ENCODE measurements around the gene SPCS1.
"Not testable (repeated sequence)": the region's sequence is repeated elsewhere in the genome, so short reads cannot be mapped to it uniquely, and the experiment has no call there.

Gene SPCS1

GRCh38 chr3:52705688-52706686 is at the start of gene SPCS1, which contains the start of gene GLT8D1:
TSS of gene SPCS1 (plus strand) at chr3:52706106. CDS start at chr3:52706247, 141 bp downstream.
TSS of gene GLT8D1 (minus strand) at chr3:52705791. CDS start at chr3:52700460, 5,331 bp downstream.
- DNase-seq: peak; percentile 89

- DNase-seq: no peak
Observed at GRCh38 chr3:52660046-52660445, 45.9 kb upstream of the SPCS1 start.

GRCh38 chr3:52663098-52663497 is 42.8 kb upstream of the SPCS1 start:
- no peak for DNase-seq

DNA sequence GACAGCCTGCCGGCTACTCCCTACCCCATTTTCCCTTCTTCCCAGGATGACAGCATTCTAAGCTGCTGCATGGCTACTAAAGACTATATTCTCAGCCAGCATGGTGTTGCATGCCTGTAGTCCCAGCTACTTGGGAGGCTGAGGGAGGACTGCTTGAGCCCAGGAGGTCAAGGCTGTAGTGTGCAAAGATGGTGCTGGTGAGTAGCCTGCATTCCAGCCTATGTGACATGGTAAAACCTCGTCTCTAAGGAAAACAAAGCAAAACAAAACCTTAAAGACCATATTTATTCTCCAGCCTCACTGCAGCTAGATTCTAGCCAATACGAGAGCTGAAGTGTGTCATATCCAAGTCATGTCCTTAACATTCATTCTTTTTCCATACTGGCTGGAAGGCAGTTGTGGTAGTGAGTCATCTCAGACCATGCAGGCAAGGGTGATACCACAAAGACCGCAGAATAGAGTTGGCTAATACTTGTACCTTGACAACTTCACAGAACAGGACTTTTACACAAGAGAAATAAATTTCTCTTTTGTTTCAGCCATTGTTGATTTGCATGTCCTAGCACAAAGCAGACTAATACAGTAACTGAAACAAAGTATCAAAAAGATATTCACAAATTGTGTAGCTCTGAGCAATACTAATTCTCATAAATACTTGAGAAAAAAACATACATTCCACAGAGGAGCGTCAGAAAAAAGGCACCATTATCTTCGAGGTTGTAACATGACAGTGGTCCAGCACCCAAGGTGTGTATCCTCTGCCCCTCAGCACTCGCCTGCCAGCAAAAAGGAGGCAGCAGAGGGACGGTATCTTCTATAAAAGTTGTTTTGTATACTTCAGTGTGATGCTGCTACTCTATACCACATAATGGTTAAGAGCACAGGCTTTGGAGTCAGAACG is 35.0 kb upstream of the SPCS1 start:
- DNase-seq: peak; percentile 100

DNA sequence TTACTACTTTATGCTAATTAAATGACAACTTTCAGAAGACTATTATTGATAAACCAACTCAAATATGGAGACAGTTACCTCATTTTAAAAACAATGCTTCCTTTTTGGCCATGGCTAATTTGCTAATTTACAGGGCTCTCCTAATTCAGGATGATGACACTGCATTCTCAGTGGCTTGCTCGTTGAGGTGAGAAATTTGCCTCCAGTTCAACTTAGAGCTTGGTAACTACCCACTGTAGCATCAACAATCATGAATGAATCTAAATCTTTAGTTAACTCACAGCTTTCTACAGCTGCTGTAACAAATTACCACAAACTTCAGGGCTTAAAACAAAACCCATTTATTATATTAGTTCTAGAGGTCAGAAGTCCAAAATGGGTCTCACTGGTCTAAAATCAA is 34.2 kb upstream of the SPCS1 start:
- no peak for DNase-seq

GRCh38 chr3:52676201-52676600 is 29.7 kb upstream of the SPCS1 start:
- DNase-seq: not testable (repeated sequence)

DNA sequence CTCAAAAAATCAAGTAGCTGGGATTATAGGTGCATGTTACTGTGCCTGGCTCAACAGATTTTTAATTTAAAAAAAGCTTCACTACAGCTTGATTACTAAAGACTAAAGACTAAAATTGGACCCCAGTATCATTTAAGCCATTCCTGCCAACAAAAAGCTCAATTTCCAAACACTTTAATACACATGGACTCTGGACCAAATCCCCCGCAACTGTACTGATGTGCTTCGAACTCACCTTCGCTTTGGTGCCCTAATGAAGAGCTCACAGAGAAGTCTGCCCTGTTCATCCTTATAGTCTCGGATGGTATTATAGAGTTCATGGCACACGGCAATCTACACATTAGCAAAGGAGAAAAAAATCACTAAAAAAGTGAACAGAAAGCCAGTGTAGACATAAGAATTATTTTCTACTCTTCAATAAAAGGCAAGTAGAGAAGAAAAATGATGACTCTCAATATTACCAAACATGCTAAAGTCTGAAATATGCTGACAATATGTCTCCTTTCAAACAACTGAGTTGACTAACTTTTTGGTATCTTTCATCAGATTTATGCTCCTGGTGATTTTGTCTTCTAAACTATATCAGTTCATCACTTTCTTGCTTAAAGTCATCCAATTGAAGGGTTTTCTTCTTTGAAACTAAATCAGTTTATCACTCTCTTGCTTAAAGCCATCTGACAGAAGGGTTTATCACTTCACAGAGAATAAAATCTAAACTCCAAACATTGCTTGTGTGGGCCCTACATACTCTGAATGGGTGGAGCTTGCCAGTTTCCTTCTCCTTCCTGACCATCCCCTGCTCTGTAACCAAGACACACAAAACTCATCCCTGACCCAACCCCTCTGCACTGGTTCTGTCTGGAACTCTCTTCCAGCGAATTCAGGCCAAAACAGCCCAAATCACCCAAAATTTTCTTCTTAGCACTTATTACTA is 27.4 kb upstream of the SPCS1 start:
- DNase-seq: no peak

DNA sequence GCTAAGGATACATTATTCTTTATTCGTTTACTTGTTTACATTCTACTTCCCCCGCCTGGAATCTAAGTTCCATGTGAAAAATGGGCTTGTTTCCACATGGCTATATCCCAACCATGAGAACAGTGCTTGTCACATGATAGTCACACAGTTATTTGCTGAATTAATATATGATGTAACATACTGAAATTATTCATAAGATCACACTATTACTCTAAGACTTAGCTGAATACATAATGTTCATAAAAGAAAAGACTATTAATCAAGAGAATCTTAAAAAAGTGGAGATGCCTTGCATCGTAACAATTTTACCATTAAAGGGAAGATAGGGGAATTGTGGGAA is 26.7 kb upstream of the SPCS1 start:
- DNase-seq: no peak

DNA sequence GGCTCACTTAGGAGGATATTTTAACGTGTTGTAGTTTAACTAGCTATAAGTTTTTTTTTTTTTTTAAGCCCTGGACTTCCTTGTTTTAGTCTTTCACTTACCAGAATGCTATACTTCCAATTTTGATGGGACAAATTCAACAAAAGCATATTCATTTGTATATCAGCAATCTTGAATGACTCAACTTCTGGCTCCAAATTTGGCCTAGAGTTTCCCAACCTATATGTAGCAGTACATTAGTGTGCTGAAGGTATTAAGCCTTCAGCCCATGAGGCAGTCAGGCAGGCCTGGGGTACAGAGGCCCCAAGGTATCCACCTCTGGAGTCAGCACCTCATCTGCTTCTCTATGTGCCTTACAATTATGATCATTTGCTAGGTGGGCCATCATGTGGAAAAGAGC is 26.1 kb upstream of the SPCS1 start:
- DNase-seq: no peak

DNA sequence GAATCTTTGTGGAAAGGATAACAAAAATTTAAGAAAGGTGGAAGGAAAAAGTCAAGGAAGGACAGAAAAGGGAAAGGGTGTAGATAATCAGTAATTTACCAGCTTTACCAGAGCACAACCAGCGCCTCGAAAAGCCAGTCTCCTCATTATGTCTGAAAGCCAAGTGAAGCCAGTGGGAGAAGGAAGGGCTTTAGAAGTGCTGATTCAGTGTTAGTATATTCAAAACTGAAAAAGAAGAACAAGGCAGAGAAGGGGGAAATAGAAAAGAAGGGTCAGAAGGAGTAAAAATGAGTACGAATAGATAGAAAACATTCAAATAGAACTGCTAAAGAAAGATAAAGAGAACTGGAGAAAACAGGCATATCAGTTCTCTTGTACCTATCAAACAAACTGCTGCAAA is 24.3 kb upstream of the SPCS1 start:
- no peak for DNase-seq

DNA sequence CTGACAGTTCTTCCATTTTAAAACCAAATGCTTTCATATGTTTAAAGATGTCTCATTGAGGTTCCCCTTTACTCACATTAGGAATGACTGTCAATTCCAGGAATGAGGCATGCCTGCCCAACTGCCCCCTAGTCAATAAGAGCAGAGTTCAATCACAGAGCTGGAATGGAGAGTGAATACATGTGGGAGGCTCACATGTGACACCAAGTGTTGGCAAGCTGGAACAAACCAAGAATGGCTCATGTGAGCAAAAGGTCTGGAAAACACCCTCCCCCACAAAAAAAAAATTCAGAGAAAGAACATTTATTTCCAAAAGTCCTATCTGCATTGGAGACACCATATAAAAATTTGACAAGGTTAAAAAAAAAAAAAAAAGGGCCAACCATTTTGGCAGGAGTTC is 23.9 kb upstream of the SPCS1 start:
- DNase-seq: peak; percentile 88

GRCh38 chr3:52683611-52684010 is 22.3 kb upstream of the SPCS1 start:
- no peak for DNase-seq

GRCh38 chr3:52684184-52684583 is 21.7 kb upstream of the SPCS1 start:
- no peak for DNase-seq

- DNase-seq: peak; percentile 64
Observed at GRCh38 chr3:52685285-52685708, 20.6 kb upstream of the SPCS1 start.

DNA sequence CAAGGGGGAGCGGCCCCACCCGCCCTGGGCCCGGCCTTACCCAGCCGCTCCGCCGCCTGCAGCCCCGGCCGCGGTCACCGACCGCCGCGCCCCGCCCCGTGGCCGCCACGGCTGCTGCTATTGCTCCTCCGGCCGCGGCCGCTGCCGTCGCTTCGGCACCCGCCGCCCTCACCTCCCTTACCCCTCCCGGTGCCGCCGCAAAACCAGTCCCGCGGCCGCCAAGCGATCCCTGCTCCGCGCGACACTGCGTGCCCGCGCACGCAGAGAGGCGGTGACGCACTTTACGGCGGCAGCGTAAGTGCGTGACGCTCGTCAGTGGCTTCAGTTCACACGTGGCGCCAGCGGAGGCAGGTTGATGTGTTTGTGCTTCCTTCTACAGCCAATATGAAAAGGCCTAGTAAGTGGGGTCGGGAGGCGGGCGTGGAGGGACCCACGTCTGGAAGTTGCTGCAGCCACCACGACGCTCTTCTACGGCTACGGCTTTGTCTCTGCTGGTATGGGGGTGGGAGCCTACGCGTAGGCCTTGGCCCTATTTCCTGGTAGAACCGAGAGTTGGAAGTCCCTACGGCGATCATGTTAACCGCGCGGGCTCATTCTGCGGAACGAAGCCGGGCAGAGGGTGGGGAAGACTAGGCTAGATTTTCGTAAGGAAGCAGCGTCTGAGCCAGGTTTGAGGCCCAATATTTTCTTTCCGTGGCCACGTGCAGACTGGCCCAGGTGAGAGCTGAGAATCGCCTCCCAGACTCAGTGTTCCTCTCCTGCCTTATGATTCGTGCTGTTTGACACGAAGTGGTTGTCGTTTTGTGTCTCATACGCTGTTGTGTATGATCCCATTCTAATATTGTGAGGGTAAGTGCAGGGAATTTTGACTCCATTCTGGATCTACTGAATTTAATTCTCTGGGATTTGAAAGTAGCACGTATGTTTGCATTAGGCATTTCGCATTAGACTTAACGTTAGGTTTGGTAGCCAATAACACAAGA is 19.9 kb upstream of the SPCS1 start, which contains the start of the genes GNL3 and PBRM1:
Gene GNL3 (plus strand): TSS at position 324 of the 983 bp plus-strand sequence. CDS start 61 bp downstream, at position 385.
Gene PBRM1 (minus strand): TSS at position 205 of the 983 bp plus-strand sequence.
- DNase-seq: peak; percentile 93

GRCh38 chr3:52688266-52688665 is 17.6 kb upstream of the SPCS1 start:
- no peak for DNase-seq

- DNase-seq: no peak
Observed at GRCh38 chr3:52689151-52689550, 16.8 kb upstream of the SPCS1 start.

DNA sequence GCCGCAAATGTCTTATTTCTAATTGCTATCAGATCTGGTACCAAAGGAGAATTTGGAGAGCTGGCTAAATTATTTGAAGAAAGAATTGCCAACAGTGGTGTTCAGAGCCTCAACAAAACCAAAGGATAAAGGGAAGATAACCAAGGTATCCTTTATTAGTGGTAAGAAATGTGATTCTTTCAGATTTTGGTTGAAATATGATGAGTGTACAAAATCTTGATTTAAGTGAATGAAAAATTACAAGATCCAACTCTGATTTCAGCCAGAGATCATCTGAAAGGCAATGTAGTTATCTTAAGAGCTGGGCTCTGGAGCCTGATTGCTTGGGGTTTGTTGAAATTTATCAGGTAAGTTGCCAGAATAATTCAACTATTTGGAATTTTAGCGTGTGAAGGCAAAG is 15.3 kb upstream of the SPCS1 start:
- no peak for DNase-seq

GRCh38 chr3:52693071-52693470 is 12.8 kb upstream of the SPCS1 start:
- DNase-seq: no peak

- DNase-seq: no peak
Observed at GRCh38 chr3:52694528-52695189, 11.2 kb upstream of the SPCS1 start.
